DOHH2 (cell line): ENCODE measurements around the gene EHD2.

ENCODE experiments used
- CTCF ChIP-seq: fragments of 200-600 bp; sonication (generic); IDR thresholded peaks from one replicate; pipeline ENCODE4 v1.5.1; 2014; ENCODE audit warnings: antibody characterized with exemption, mild to moderate bottlenecking, low read depth, low read length; ENCODE audit not compliant: poor library complexity, severe bottlenecking
- EZH2phosphoT487 ChIP-seq: fragments of 200-600 bp; sonication (generic); IDR thresholded peaks from 2 replicates; pipeline ENCODE4 v1.6.1; 2017; ENCODE audit warnings: borderline replicate concordance, mild to moderate bottlenecking, antibody characterized with exemption, low read length, moderate library complexity, mixed read lengths

DNA sequence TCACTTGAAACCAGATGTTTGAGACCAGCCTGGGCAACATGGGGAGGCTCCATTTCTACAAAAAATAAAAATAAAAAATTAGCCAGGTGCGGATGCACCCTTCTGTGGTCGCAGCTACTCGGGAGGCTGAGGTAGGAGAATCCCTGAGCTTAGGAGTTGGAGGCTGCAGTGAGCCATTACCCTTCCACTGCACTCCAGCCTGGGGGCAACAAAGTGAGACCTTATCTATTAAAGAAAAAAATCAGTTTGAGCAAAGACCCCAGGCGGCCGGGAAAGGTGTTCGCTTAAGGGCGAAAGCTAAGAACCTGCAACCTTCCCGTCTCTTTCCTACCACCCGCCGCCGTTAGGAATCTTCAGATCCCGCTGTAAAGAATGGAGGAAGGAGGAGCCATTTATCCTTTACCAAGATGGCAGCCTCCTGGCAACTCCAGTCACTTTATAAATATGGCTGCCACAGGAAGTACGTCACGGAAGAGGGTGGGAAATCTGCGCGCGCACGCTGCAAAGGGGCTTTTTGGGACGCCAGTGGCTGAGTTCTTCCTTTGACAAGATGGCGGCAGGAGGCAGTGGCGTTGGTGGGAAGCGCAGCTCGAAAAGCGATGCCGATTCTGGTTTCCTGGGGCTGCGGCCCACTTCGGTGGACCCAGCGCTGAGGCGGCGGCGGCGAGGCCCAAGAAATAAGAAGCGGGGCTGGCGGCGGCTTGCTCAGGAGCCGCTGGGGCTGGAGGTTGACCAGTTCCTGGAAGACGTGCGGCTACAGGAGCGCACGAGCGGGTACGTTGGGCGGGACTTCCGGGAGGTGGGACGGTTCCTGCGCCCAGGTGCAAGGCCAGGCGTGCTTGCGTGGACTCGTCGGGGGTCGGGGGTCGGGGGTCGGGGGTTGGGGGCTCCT lies 32.0 kb downstream of the EHD2 start, which contains the start of gene NOP53:
- no peak for TF ChIP-seq CTCF
- no peak for TF ChIP-seq EZH2phosphoT487
